C4-2B (cell line): ENCODE measurements around the gene SFSWAP.

Experiments used
- H3K27ac ChIP-seq: fragments of 450-650 bp; 2 replicates; pipeline ENCODE4 v1.5.1; 2017
- CTCF ChIP-seq: fragments of 450-650 bp; conservative IDR thresholded peaks from 2 replicates; pipeline ENCODE4 v1.5.1; 2017; ENCODE audit warnings: mild to moderate bottlenecking
- ZFX ChIP-seq: fragments of 450-650 bp; IDR thresholded peaks from 2 replicates; pipeline ENCODE4 v1.6.1; 2017

Gene SFSWAP

DNA sequence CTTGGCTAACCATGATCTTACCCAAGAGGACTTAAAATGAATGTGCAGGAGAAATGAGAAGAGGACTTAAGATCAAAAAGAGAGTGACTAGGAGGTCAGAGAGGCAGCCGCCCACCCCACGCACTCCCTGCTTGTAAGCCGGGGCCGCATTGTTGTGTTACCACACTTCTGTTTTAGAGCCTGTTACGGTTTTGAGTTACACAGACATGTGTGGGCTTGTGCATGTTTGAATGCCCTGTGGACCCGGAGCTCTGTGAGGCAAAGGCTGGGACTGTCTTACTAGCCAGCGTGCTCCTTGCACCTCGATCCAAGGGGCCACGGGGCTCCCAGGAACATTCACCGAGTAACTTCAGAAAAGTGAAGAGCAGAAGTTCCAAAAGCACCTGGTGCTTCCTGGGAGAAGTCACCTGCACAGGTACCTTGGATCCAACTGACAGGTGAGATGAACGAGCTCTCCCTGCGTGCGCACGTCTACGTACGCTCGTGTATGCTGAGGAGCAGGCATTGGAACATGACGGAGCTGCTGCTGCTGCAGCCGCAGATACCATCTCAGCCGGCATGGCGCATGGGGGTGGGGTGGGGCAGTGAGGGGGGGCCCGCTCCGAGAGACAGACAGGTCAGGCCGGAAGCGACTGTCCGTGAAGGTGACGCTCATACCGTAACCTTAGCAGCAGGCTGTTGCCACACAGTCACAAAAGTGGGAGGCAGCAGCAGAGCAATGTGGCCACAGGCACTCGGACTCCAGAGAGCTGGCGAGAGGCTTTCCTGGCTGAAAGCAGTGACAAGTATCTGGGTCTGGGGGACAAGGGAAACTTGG, 23.7 kb downstream of the SFSWAP start:
- TF ChIP-seq ZFX (no peak), CTCF (no peak)
- no peak overlapping the region for H3K27ac ChIP-seq

GRCh38 chr12:131735153-131735456, 24.2 kb downstream of the SFSWAP start:
- TF ChIP-seq CTCF (no peak), ZFX (no peak)
- H3K27ac ChIP-seq: no peak overlapping the region

- TF ChIP-seq CTCF (no peak), ZFX (no peak)
- no peak overlapping the region for H3K27ac ChIP-seq
These were observed 24.9 kb downstream of the SFSWAP start for GRCh38 chr12:131735476-131736445.

- no peak overlapping the region for H3K27ac ChIP-seq
These were observed 25.7 kb downstream of the SFSWAP start for GRCh38 chr12:131736446-131737149.

DNA sequence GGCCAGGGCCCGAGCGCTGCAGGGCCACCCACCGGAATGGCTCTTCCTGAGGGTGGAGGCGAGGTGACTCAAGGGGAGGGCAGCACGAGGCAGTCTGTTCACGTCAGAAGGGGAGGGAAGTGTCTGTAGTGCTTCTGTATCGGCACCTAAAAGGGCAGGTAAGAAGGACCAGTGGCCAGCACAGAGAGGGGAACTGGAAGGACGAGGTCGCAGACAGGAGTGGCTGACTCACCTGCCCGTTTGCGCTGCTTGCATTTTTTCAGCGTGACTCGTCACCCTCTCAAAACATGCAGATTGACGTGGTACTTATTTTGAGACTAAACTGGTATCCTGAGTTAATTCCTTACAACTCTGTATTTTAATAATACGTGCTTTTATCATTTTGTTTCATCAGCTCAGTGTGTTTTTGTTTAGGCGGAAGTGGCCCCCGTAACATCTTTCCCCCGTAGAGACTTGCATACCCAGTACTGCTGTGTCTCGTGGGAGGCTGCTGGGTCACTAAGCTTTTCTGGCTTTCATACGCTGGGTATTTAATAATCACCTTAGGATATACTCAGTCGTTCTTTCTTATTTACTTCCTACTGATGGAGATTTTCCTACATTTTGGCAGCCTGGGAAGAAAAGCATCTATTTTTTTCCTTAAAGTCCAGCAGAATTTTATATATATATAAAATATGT, 26.4 kb downstream of the SFSWAP start:
- TF ChIP-seq CTCF (no peak), ZFX (no peak)
- H3K27ac ChIP-seq: no peak overlapping the region

More at GRCh38 chr12:131736446-131737149, 25.7 kb downstream of the SFSWAP start:
- TF ChIP-seq CTCF (no peak), ZFX (no peak)

DNA sequence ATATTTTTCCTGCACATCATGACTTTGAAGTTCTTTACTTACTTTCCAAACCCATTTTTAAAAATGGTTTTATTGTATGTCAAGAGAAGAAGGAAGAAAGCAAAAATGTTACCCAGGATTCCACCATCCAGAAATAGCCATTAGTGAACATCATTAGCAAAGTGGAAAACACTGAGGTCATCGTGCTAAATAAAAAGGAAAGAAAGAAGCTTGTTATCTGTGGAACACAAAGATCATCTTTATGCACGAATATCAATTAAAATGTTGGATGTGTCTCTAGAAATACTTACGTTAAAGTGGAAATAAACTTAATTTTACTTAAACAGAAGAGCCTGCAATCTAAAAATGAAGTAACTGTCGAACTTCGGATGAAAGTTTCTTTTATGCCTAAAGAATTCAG, 27.3 kb downstream of the SFSWAP start:
- TF ChIP-seq CTCF (no peak), ZFX (no peak)
- no peak overlapping the region for H3K27ac ChIP-seq
